ENCODE data around the gene ATP10B.

GRCh38 chr5:160524827-160525226 lies 327.2 kb downstream of the ATP10B start:
- TF ChIP-seq, protein P1, sequence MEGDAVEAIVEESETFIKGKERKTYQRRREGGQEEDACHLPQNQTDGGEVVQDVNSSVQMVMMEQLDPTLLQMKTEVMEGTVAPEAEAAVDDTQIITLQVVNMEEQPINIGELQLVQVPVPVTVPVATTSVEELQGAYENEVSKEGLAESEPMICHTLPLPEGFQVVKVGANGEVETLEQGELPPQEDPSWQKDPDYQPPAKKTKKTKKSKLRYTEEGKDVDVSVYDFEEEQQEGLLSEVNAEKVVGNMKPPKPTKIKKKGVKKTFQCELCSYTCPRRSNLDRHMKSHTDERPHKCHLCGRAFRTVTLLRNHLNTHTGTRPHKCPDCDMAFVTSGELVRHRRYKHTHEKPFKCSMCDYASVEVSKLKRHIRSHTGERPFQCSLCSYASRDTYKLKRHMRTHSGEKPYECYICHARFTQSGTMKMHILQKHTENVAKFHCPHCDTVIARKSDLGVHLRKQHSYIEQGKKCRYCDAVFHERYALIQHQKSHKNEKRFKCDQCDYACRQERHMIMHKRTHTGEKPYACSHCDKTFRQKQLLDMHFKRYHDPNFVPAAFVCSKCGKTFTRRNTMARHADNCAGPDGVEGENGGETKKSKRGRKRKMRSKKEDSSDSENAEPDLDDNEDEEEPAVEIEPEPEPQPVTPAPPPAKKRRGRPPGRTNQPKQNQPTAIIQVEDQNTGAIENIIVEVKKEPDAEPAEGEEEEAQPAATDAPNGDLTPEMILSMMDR (IDR thresholded peaks at IDR 0.05): no peak
- TF ChIP-seq POLR2A (IDR thresholded peaks at IDR 0.05): no peak
